ENCODE results near the gene SYCN.
A peak's percentile ranks its signal among the peaks of the same experiment; 100 is the strongest.

The SYCN gene

DNA sequence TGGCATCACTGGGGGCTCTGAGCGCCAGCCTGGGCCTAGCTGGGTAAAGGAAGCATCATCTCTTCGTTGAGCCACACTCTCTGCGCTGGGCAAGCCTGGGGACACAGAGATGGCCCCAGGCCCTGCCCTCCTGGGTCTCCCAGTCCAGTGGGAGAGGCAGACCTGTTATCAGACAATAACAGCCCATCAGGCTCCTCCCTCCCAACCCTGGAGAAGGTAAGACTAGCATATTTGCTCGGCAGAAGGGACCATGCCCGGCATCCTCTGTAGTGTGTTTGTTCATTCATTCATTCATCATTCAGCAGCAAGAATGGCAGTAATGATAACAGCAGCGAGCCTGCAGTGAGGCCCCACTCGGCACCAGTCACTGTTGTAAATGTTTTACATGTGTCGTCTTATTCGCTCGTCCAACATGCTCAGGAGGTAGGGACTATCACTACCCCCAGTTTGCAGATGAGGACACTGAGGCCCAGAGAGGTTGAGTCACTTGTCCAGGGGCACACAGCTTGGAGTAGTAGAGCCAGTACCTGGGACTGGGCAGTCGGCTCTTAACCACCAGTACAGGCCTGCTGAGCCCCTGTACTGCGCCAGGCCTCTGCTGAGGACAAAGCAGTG lies 45.3 kb downstream of the SYCN start:
- Histone ChIP-seq H3K27ac (peak overlapping the region in 1 of 11 experiments; percentile 13; a peak in 1 of 22 replicates), H3K9ac (peak overlapping the region in 3 of 11 experiments; percentile 11 to 38 (median 15); a peak in 3 of 22 replicates), H3K4me2 (no peak overlapping the region), H3K9me3 (replicated peaks in 1 of 11) (no peaks in the 10 kb centered on the region), H3K4me3 (no peak overlapping the region), H3K27me3 (no peaks in the 10 kb centered on the region), H4K20me1 (peaks cover 29 to 98% (median 97%) of the 10 kb centered on the region in 11 experiments; a peak in 21 of 22 replicates), H3K36me3 (peaks cover 0 to 34% (median 9%) of the 10 kb centered on the region in 11 experiments; a peak in 9 of 22 replicates), H3K4me1 (peaks cover 41 to 74% (median 65%) of the 10 kb centered on the region in 10 experiments)
- no peak for TF ChIP-seq Cebpa-rat (IDR thresholded peaks at IDR 0.05)

DNA sequence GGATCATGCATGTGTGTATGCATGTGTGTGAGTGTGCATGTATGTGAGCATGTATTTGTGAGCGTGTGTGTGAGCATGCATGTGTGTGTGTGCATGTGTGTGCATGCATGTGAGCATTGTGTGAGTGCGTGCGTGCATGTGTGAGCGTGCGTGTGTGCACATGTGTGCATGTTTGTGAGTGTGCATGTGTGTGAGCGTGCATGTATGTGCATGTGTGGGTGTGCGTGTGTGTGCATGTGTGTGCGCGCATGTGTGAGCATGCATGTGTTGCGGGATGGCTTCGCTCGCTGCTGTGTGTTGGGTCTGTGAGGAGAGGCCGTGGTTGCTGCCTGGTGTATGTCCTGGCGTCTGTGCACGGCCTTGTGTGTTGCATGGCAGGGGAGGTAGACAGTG lies 46.1 kb downstream of the SYCN start:
- H3K27ac ChIP-seq = no peak overlapping the region
- peaks cover 29 to 98% (median 93%) of the 10 kb centered on the region in 11 experiments; a peak in 21 of 22 replicates for H4K20me1 ChIP-seq
- TF ChIP-seq Cebpa-rat (IDR thresholded peaks at IDR 0.05) = no peak
- no peak overlapping the region for H3K9ac ChIP-seq
- no peaks in the 10 kb centered on the region for H3K27me3 ChIP-seq
- peak overlapping the region in 3 of 11 experiments; percentile 2 to 67 (median 58); a peak in 1 of 22 replicates for H3K4me2 ChIP-seq
- peaks cover 0 to 38% (median 9%) of the 10 kb centered on the region in 11 experiments; a peak in 10 of 22 replicates for H3K36me3 ChIP-seq
- no peak overlapping the region for H3K4me3 ChIP-seq
- H3K4me1 ChIP-seq = peaks cover 41 to 75% (median 63%) of the 10 kb centered on the region in 10 experiments
- no peaks in the 10 kb centered on the region for H3K9me3 ChIP-seq (replicated peaks in 1 of 11)

DNA sequence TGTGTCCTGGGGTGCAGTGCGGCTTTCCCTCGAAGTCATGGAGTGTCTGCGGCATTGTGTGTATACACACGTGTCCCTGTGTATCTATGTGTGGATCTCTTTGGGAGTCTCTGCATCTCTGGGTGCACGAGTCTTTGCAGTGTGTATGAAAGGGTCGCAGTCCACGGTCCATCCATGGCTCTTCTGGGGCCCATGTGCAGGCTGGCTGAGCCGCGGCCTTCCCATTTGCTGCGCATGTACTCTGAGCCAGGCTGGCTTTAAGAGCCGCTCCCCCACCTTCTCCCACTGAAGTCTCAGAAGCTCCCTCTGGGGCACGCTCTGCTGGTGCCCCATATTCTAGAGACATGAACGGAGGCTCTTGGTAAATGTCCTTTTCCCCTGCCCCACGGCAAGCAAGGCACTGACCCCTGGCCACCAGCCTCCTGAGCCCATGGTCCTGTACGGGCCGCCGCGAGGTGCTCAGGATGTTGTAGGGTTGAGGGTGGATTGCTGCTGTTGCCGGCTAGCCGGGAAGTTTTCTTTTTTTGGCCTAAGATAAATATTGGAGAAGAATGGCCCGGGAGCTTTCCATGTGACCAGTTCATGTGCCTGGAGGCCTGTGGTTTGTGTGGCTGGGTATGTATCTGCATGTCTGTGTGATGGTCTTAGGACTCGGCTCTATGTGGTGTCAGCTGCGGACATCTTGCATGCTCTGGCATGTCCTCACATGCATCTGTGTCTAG lies 46.6 kb downstream of the SYCN start:
- TF ChIP-seq Cebpa-rat (IDR thresholded peaks at IDR 0.05) = no peak
- H3K36me3 ChIP-seq = peaks cover 0 to 33% (median 9%) of the 10 kb centered on the region in 11 experiments; a peak in 10 of 22 replicates
- H3K9me3 ChIP-seq (replicated peaks in 1 of 11) = no peaks in the 10 kb centered on the region
- H3K4me1 ChIP-seq = peaks cover 41 to 72% (median 60%) of the 10 kb centered on the region in 10 experiments
- H3K4me2 ChIP-seq = peak overlapping the region in 9 of 11 experiments; percentile 48 to 68 (median 57); a peak in 8 of 22 replicates
- no peaks in the 10 kb centered on the region for H3K27me3 ChIP-seq
- peaks cover 29 to 97% (median 91%) of the 10 kb centered on the region in 11 experiments; a peak in 21 of 22 replicates for H4K20me1 ChIP-seq
- no peak overlapping the region for H3K27ac ChIP-seq
- H3K4me3 ChIP-seq = no peak overlapping the region
- no peak overlapping the region for H3K9ac ChIP-seq

DNA sequence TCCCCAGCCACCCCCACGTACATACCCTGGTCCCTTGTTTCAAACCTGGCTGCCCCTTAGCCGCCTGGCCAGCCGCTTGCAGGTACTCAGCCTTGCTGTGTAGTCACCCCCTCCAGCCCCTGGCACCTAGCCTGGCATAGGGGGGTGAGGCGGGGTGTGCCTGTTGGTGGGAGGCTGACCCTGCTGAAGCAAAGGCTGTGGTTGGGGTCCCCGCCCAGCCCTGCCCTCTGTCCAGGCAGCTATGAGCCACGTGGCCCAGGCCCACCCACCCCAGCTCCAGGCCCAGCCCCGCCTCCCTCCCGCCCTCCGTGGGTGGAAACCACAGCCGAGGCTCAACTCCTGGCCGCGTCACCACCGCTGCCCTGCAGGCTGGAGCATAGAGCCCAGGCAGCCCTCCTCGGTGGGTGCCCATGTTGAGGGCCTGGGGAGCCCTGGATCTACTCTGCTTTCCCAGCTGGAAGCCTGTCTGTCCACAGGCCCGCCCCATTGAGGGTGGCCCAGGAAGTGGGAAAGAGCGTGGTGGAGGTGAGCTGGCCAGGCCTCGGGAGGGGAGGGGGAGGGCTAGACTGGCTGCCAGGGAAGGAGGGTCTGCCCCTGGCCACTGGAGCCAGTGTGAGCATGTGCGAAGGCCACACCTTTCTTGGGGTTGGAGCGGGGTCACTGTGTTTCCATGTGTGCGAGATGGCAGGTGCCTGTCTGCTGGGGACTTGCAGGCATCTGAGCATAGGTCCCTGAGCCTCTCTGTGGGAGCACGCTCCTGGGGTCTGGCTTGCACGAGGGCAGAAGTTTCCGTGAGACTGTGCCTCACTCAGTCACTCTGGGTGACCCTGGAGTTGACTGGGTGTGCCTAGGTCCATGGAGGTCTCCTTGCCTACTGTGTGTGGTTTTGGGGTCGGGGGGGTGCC lies 47.5 kb downstream of the SYCN start:
- Histone ChIP-seq H3K9ac (0 out of 22 replicates have a peak overlapping the region, but pooled peaks of 1 of the 11 experiments have one; percentile 24), H3K27ac (no peak overlapping the region; a peak in 1 of 22 replicates), H3K4me1 (peaks cover 41 to 80% (median 66%) of the 10 kb centered on the region in 10 experiments), H3K36me3 (peaks cover 0 to 33% (median 9%) of the 10 kb centered on the region in 11 experiments; a peak in 10 of 22 replicates), H3K4me3 (no peak overlapping the region), H3K27me3 (no peaks in the 10 kb centered on the region), H3K9me3 (replicated peaks in 1 of 11) (no peaks in the 10 kb centered on the region), H3K4me2 (peak overlapping the region in 10 of 11 experiments; percentile 31 to 68 (median 57); a peak in 20 of 22 replicates), H4K20me1 (peaks cover 29 to 97% (median 91%) of the 10 kb centered on the region in 11 experiments; a peak in 21 of 22 replicates)
- no peak for TF ChIP-seq Cebpa-rat (IDR thresholded peaks at IDR 0.05)

- H3K9me3 ChIP-seq (replicated peaks in 1 of 11) = no peaks in the 10 kb centered on the region
- H3K4me2 ChIP-seq = peak overlapping the region in 5 of 11 experiments; percentile 7 to 35 (median 22); a peak in 3 of 22 replicates
- H3K4me3 ChIP-seq = no peak overlapping the region
- H4K20me1 ChIP-seq = peaks cover 29 to 97% (median 91%) of the 10 kb centered on the region in 11 experiments; a peak in 21 of 22 replicates
- no peak overlapping the region; a peak in 1 of 22 replicates for H3K27ac ChIP-seq
- peaks cover 0 to 33% (median 9%) of the 10 kb centered on the region in 11 experiments; a peak in 10 of 22 replicates for H3K36me3 ChIP-seq
- H3K27me3 ChIP-seq = no peaks in the 10 kb centered on the region
- peaks cover 33 to 82% (median 71%) of the 10 kb centered on the region in 10 experiments for H3K4me1 ChIP-seq
- no peak for TF ChIP-seq Cebpa-rat (IDR thresholded peaks at IDR 0.05)
- no peak overlapping the region for H3K9ac ChIP-seq
These were observed 48.3 kb downstream of the SYCN start for GRCh38 chr19:39155741-39156140.

GRCh38 chr19:39155114-39155700 lies 48.9 kb downstream of the SYCN start:
- peak overlapping the region in 1 of 11 experiments; percentile 31; a peak in 1 of 22 replicates for H3K27ac ChIP-seq
- no peak overlapping the region for H3K4me3 ChIP-seq

GRCh38 chr19:39154629-39155100 lies 49.4 kb downstream of the SYCN start:
- Histone ChIP-seq H3K4me1 (peaks cover 22 to 76% (median 68%) of the 10 kb centered on the region in 10 experiments), H3K4me2 (peak overlapping the region in 6 of 11 experiments; percentile 5 to 35 (median 24); a peak in 8 of 22 replicates), H3K27ac (peak overlapping the region in 1 of 11 experiments; percentile 31; a peak in 1 of 22 replicates), H3K36me3 (peaks cover 0 to 26% (median 9%) of the 10 kb centered on the region in 11 experiments; a peak in 10 of 22 replicates), H4K20me1 (peaks cover 21 to 96% (median 91%) of the 10 kb centered on the region in 11 experiments; a peak in 21 of 22 replicates), H3K9me3 (replicated peaks in 1 of 11) (no peaks in the 10 kb centered on the region), H3K4me3 (no peak overlapping the region), H3K27me3 (no peaks in the 10 kb centered on the region), H3K9ac (no peak overlapping the region; a peak in 2 of 22 replicates)
- no peak for TF ChIP-seq Cebpa-rat (IDR thresholded peaks at IDR 0.05)

More at GRCh38 chr19:39155114-39155700, 48.9 kb downstream of the SYCN start:
- Histone ChIP-seq H3K4me1 (peaks cover 27 to 80% (median 71%) of the 10 kb centered on the region in 10 experiments), H3K9ac (no peak overlapping the region; a peak in 1 of 22 replicates), H3K36me3 (peaks cover 0 to 32% (median 9%) of the 10 kb centered on the region in 11 experiments; a peak in 10 of 22 replicates), H3K9me3 (replicated peaks in 1 of 11) (no peaks in the 10 kb centered on the region), H3K4me2 (peak overlapping the region in 5 of 11 experiments; percentile 11 to 35 (median 26); a peak in 3 of 22 replicates), H3K27me3 (no peaks in the 10 kb centered on the region), H4K20me1 (peaks cover 27 to 97% (median 91%) of the 10 kb centered on the region in 11 experiments; a peak in 21 of 22 replicates)
- no peak for TF ChIP-seq Cebpa-rat (IDR thresholded peaks at IDR 0.05)

Measured in BLaER1 treated with 17β-estradiol and CSF1 and Interleukin-3, amounts not matched to agents 10 nM and 100 nM (cell line).